ENCODE measurements around the gene ROPN1L. TPM values are rescaled to one million over a fixed set of nuclear protein-coding genes. Genes with fewer than 3 reads are reported as not detected.

ROPN1L gene
- total RNA-seq, 4 donors from 2014 or later: 0.56 to 2.2 (median 1.4) TPM; not detected in 1

GRCh38 chr5:10464173-10464572 is 22.5 kb downstream of the ROPN1L start:
- DNase-seq (ENCODE audit: low spot score): no peak
- no peak for TF ChIP-seq CTCF (IDR thresholded peaks at IDR 0.05)
- no peak for ATAC-seq (ENCODE audit: low FRiP score)

GRCh38 chr5:10465726-10466125 is 24.0 kb downstream of the ROPN1L start:
- DNase-seq (ENCODE audit: low spot score) (no peak), ATAC-seq (ENCODE audit: low FRiP score) (no peak)
- no peak for TF ChIP-seq CTCF (IDR thresholded peaks at IDR 0.05)

GRCh38 chr5:10466446-10467073 is 24.9 kb downstream of the ROPN1L start:
- DNase-seq (ENCODE audit: low spot score) (no peak), ATAC-seq (ENCODE audit: low FRiP score) (no peak)
- no peak for TF ChIP-seq CTCF (IDR thresholded peaks at IDR 0.05)

GRCh38 chr5:10467281-10468198 is 25.9 kb downstream of the ROPN1L start:
- no peak for TF ChIP-seq CTCF (IDR thresholded peaks at IDR 0.05)
- ATAC-seq (ENCODE audit: low FRiP score): peak; percentile 42
- no peak for DNase-seq (ENCODE audit: low spot score)

- no peak for TF ChIP-seq CTCF (IDR thresholded peaks at IDR 0.05)
- DNase-seq (ENCODE audit: low spot score): no peak
- ATAC-seq (ENCODE audit: low FRiP score): no peak
These were observed 26.6 kb downstream of the ROPN1L start for GRCh38 chr5:10468256-10468655.

- DNase-seq (ENCODE audit: low spot score) (no peak), ATAC-seq (ENCODE audit: low FRiP score) (no peak)
- TF ChIP-seq CTCF (IDR thresholded peaks at IDR 0.05): no peak
These were observed 27.8 kb downstream of the ROPN1L start for GRCh38 chr5:10469253-10470050.
